ENCODE measurements around the gene EMD. TPM values are rescaled to one million over a fixed set of nuclear protein-coding genes. Genes with fewer than 3 reads are reported as not detected.

Gene EMD
- total RNA-seq, 2 experiments from 2014 or later = 164 to 178 TPM

DNA sequence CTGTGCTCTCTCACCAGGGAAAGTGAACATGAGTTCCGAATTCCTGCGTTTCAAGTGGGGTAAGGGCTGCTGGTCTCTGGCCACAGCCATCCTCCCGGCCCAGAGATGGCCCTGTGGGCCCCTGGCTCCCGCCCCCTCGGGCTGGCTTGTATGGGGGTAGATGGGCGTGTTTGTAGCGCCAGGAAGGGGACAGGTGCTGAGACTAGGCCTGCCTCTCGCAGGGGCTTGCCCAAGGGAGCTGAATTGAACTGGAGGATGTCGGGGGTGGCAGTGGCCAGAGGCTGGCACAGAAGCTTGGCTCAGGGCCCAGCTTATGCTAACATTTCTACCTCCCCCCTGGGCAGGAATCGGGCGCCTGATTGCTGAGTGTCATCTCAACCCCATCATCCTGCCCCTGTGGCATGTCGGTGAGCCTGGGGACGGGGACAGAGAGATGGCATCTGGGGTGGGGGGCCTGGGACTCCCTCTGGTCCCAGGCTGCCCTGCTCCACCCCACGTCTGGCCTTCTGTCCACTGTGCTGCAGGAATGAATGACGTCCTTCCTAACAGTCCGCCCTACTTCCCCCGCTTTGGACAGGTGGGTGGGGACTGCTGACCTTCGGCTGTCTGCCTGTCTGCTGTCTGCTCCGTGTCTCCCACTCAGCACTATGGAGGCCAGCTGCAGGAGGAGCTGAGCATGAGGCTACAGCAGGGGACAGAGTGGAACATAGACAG is 40.8 kb downstream of the EMD start:
- TF ChIP-seq, protein P1, sequence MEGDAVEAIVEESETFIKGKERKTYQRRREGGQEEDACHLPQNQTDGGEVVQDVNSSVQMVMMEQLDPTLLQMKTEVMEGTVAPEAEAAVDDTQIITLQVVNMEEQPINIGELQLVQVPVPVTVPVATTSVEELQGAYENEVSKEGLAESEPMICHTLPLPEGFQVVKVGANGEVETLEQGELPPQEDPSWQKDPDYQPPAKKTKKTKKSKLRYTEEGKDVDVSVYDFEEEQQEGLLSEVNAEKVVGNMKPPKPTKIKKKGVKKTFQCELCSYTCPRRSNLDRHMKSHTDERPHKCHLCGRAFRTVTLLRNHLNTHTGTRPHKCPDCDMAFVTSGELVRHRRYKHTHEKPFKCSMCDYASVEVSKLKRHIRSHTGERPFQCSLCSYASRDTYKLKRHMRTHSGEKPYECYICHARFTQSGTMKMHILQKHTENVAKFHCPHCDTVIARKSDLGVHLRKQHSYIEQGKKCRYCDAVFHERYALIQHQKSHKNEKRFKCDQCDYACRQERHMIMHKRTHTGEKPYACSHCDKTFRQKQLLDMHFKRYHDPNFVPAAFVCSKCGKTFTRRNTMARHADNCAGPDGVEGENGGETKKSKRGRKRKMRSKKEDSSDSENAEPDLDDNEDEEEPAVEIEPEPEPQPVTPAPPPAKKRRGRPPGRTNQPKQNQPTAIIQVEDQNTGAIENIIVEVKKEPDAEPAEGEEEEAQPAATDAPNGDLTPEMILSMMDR (IDR thresholded peaks at IDR 0.05) = no peak
- H3K27ac ChIP-seq (ENCODE audit: low read depth in 1 of 2, low read length in 2 of 2) = no peak overlapping the region
- Mint-ChIP-seq H3K27ac (no peak overlapping the region), H3K27me3 (no peaks in the 10 kb centered on the region), H3K9me3 (no peaks in the 10 kb centered on the region), H3K4me1 (ENCODE audit: low read depth) (no peaks in the 10 kb centered on the region), H3K36me3 (ENCODE audit: low read depth) (peaks cover 10% of the 10 kb centered on the region), H3K4me3 (no peak overlapping the region)
- intact Hi-C loops (cut with DNase I, micrococcal nuclease) = no loop called here
- ATAC-seq (ENCODE audit: poor library complexity) (no peak), DNase-seq (peak in 1 of 14 experiments; percentile 1)
- ChIA-PET POLR2A (no interaction called here), CTCF (no interaction called here)
- no peaks in the 10 kb centered on the region for H3K27me3 ChIP-seq (ENCODE audit: control insufficient read depth in 1 of 2, insufficient read depth in 2 of 2, low read length in 2 of 2)
- no peak overlapping the region for H3K4me3 ChIP-seq (ENCODE audit: low read length)
- no peaks in the 10 kb centered on the region for H3K4me1 ChIP-seq (ENCODE audit: insufficient read depth, low read length)
- no peaks in the 10 kb centered on the region for H3K9me3 ChIP-seq (ENCODE audit: control insufficient read depth in 1 of 2, insufficient read depth in 1 of 2, low read length in 2 of 2)
- H3K36me3 ChIP-seq (ENCODE audit: insufficient read depth, low read length) = peaks cover 13% of the 10 kb centered on the region

DNA sequence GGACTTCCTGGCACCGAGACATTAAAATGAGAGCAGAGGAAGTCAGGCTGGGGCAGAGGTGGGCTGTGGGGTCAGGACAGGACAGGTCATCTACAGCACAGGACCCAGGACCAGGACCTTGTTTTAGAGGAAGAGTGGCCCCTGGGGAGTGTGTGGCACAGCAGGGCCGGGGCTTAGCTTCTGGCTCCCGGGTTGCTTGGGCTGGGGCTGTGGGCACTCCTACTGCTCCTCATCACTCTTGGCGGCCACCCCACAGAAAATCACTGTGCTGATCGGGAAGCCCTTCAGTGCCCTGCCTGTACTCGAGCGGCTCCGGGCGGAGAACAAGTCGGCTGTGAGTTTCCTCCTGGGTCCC is 41.3 kb downstream of the EMD start:
- CTCF ChIA-PET = interaction anchor here (0.9 kb wide), 1 partner anchor 22 kb away, joined by 3 read pairs; the partner anchor contains the start of gene RPL10
- H3K4me1 ChIP-seq (ENCODE audit: insufficient read depth, low read length) = no peaks in the 10 kb centered on the region
- peaks cover 13% of the 10 kb centered on the region for H3K36me3 ChIP-seq (ENCODE audit: insufficient read depth, low read length)
- no peak for DNase-seq
- H3K4me1 Mint-ChIP-seq (ENCODE audit: low read depth) = no peaks in the 10 kb centered on the region
- no peaks in the 10 kb centered on the region for H3K9me3 ChIP-seq (ENCODE audit: control insufficient read depth in 1 of 2, insufficient read depth in 1 of 2, low read length in 2 of 2)
- H3K27ac ChIP-seq (ENCODE audit: low read depth in 1 of 2, low read length in 2 of 2) = no peak overlapping the region
- no peaks in the 10 kb centered on the region for H3K9me3 Mint-ChIP-seq
- POLR2A ChIA-PET = interaction anchor here (1.1 kb wide), 1 partner anchor 95 kb away, joined by 3 read pairs; the partner anchor contains the start of gene FAM3A
- peaks cover 6% of the 10 kb centered on the region for H3K36me3 Mint-ChIP-seq (ENCODE audit: low read depth)
- no peak overlapping the region for H3K4me3 Mint-ChIP-seq
- TF ChIP-seq, protein P1 (IDR thresholded peaks at IDR 0.05) = no peak
- no peak for ATAC-seq (ENCODE audit: poor library complexity)
- no peaks in the 10 kb centered on the region for H3K27me3 ChIP-seq (ENCODE audit: control insufficient read depth in 1 of 2, insufficient read depth in 2 of 2, low read length in 2 of 2)
- H3K4me3 ChIP-seq (ENCODE audit: low read length) = no peak overlapping the region
- intact Hi-C loops (cut with DNase I, micrococcal nuclease) = no loop called here
- no peaks in the 10 kb centered on the region for H3K27me3 Mint-ChIP-seq
- no peak overlapping the region for H3K27ac Mint-ChIP-seq

DNA sequence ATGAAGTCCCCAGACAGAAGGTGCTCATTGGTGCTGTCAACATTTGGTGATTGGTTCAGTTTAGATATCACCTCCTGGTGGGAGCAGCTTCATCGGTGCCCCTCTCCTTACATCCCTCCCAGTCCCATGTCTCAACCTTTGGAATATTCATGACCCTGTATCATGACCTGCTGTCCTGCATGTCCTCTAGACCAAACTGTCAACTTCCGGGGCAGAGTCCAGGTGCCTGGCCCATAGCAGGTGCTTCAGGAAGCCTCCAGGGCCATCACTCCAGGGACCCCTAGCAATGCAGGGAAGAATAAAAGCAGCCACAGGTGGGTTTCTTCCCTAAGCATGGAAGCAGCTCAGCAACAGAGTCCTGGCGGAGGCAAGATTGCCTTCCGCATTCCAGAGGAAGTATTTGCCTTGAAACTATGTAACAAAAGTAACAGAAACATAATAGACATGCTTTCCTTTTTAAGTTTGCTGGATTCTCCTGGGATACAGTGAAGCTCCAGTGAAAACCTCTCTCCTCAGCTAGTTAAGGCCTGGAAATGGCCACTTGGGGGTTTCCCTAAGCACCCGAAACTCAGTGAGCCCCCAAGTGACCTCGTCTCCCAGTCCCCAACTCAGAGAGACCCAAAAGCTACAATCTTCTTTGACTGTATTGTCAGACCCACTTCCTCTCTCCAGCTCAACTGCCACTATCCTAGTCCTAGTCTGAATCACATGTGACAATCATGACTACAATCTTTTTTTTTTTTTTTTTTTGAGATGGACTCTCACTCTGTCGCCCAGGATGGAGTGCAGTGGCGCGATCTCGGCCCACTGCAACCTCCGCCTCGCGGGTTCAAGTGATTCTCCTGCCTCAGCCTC is 48.0 kb downstream of the EMD start:
- intact Hi-C loops (cut with DNase I, micrococcal nuclease) = loop anchor here in 1 of 2 experiments (2.0 kb wide), 1 partner anchor 26 kb away; no protein-coding TSS in a partner anchor
- CTCF ChIA-PET = interaction anchor here (1.1 kb wide), 1 partner anchor 28 kb away, joined by 4 read pairs; no protein-coding TSS in a partner anchor
- Mint-ChIP-seq H3K4me3 (peak overlapping the region; percentile 56), H3K36me3 (ENCODE audit: low read depth) (peaks cover 7% of the 10 kb centered on the region), H3K4me1 (ENCODE audit: low read depth) (peaks cover 30% of the 10 kb centered on the region), H3K27me3 (no peaks in the 10 kb centered on the region), H3K9me3 (no peaks in the 10 kb centered on the region), H3K27ac (no peak overlapping the region)
- H3K4me1 ChIP-seq (ENCODE audit: insufficient read depth, low read length) = peaks cover 29% of the 10 kb centered on the region
- TF ChIP-seq, protein P1 (IDR thresholded peaks at IDR 0.05) = no peak
- no peak overlapping the region for H3K4me3 ChIP-seq (ENCODE audit: low read length)
- no peaks in the 10 kb centered on the region for H3K27me3 ChIP-seq (ENCODE audit: control insufficient read depth in 1 of 2, insufficient read depth in 2 of 2, low read length in 2 of 2)
- H3K36me3 ChIP-seq (ENCODE audit: insufficient read depth, low read length) = peaks cover 7% of the 10 kb centered on the region
- no peaks in the 10 kb centered on the region for H3K9me3 ChIP-seq (ENCODE audit: control insufficient read depth in 1 of 2, insufficient read depth in 1 of 2, low read length in 2 of 2)
- no peak for DNase-seq
- ATAC-seq (ENCODE audit: poor library complexity) = no peak
- no peak overlapping the region for H3K27ac ChIP-seq (ENCODE audit: low read depth in 1 of 2, low read length in 2 of 2)
- POLR2A ChIA-PET = interaction anchor here (0.8 to 2.4 kb wide), 3 partner anchors 26 to 100 kb away, joined by 3 to 7 read pairs (median 3); no protein-coding TSS in a partner anchor

Data from CD4-positive, alpha-beta T cell (primary cell).